Cardiac fibroblast (primary cell): ENCODE measurements around the gene SLC30A3.
A peak's percentile ranks its signal among the peaks of the same experiment; 100 is the strongest.

Experiments
- DNase-seq, 2 donors: peaks; one replicate each; pipeline versions ENCODE4 v3.0.0 to v3.0.0-alpha.2; 2010; ENCODE audit warnings: low read depth in 2 of 2
- H3K4me3 ChIP-seq, 2 donors: replicated peaks in 1 of 2; 1 replicate in 1 of 2; 2 replicates in 1 of 2; pipeline ENCODE4 v1.5.1; 2011; ENCODE audit warnings: low read depth in 2 of 2, low read length in 2 of 2, mild to moderate bottlenecking in 2 of 2, moderate library complexity in 1 of 2
- TF ChIP-seq, protein P1 (sequence below): IDR thresholded peaks from one replicate; pipeline ENCODE4 v1.5.1; 2011; ENCODE audit warnings: low read depth, mild to moderate bottlenecking, low read length, inconsistent platforms

The SLC30A3 gene

DNA sequence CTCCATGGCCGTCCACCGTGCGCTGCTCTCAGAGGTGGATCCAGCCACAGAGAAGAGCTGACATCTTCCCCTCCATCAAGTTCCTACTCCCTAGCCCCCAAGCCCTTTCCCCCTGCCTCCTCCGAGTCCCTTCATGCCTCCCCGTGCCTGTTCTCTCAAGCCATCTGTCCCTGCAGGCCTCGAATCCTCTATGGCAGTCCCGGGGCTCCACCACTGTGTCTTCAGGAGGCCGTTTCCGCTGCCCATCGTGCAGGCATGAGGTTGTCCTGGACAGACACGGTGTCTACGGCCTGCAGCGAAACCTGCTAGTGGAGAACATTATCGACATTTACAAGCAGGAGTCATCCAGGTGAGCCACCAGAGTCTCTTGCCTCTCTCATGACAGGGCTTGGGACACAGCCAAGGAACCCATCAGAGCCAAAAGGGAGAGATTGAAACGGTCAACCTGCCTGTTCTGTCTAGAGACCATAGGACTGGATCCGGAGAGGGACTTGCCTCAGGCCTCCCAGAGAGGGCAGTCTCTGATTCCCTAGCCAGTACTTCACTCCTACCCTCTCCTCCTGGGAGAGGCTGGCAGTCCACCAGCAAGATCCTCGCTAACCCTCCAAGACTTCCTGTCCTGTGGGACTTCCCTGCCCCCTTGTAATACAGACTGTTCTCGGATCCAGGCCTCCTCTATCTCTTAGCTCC lies 35.7 kb upstream of the SLC30A3 start:
- no peak overlapping the region for H3K4me3 ChIP-seq
- peak in 1 of 2 donors; percentile 51 for DNase-seq
- TF ChIP-seq, protein P1, sequence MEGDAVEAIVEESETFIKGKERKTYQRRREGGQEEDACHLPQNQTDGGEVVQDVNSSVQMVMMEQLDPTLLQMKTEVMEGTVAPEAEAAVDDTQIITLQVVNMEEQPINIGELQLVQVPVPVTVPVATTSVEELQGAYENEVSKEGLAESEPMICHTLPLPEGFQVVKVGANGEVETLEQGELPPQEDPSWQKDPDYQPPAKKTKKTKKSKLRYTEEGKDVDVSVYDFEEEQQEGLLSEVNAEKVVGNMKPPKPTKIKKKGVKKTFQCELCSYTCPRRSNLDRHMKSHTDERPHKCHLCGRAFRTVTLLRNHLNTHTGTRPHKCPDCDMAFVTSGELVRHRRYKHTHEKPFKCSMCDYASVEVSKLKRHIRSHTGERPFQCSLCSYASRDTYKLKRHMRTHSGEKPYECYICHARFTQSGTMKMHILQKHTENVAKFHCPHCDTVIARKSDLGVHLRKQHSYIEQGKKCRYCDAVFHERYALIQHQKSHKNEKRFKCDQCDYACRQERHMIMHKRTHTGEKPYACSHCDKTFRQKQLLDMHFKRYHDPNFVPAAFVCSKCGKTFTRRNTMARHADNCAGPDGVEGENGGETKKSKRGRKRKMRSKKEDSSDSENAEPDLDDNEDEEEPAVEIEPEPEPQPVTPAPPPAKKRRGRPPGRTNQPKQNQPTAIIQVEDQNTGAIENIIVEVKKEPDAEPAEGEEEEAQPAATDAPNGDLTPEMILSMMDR: no peak

DNA sequence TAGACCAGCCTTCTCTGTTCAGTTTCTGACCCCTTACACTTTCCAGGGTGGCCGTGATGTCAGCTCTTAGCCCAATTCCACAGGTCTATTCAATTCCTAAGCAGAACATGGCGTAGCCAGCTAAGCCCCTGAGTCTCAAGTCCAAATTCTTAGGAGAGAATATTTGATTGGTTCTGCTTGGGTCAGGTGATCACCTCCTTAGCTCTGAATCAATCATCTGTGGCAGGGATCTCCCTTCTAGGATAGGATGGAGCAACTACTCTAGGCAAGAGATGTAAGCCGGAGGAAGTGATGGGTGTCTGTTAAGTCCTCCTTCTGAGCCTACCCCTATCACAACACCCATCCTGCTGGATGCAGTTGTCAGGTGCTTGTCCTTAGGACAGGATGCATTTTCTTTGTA lies 34.3 kb upstream of the SLC30A3 start:
- no peak for DNase-seq
- TF ChIP-seq, protein P1: no peak
- no peak overlapping the region for H3K4me3 ChIP-seq

DNA sequence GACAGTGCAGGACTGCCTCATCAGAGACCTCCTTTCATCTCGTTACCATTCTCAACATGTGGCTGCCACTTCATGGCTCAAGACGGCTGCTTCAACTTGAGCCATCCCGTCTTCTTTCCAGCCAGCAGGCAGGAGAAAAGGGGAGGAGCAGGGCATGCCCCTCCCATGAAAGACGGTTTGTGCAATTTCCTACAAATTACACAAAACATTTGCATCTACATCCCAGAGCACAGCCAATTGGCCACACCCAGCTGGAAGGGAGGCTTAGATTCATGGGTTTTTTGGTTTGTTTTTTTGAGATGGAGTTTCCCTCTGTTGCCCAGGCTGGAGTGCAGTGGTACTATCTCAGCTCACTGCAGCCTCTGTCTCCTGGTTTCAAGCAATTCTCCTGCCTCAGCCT lies 33.6 kb upstream of the SLC30A3 start:
- peak in 1 of 2 donors; percentile 23 for DNase-seq
- no peak overlapping the region for H3K4me3 ChIP-seq
- TF ChIP-seq, protein P1: no peak

DNA sequence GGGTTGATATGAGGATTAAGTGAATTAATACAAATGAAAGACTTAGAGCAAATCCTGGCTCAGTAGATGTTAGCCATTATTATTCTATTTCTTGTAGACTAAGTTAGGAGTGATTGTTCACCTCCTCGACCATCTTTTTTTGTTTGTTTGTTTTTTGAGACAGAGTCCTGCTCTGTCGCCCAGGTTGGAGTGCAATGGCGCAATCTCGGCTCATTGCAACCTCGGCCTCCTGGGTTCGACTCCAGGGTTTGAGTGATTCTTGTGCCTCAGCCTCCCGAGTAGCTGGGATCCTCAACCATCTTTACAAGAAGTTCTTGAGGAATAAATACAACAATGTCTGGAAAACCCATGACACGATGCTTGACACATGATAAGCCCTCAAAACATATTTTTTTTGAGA lies 32.1 kb upstream of the SLC30A3 start:
- TF ChIP-seq, protein P1: no peak
- no peak overlapping the region for H3K4me3 ChIP-seq
- no peak for DNase-seq

DNA sequence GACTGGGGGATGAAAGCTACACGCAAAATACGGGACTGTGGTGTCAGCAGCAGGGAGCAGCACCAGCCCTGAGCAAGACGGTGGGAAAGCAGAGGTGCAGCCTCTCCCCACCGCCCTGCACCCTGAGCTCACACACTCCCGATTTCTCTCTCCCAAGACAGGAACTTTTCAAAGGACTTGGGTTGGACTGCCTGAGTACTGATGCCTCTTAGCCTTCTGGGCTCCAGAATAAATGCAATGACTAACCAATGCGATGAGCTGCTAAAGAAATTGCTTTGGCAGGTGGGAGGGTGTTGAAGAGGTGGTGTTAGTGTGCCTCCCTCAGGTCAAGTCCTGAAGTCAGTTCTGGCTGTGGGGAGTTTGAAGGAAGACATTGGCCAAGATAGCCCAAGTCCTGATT lies 29.0 kb upstream of the SLC30A3 start:
- peak; percentile 25 to 29 for DNase-seq
- no peak overlapping the region for H3K4me3 ChIP-seq
- TF ChIP-seq, protein P1: no peak

DNA sequence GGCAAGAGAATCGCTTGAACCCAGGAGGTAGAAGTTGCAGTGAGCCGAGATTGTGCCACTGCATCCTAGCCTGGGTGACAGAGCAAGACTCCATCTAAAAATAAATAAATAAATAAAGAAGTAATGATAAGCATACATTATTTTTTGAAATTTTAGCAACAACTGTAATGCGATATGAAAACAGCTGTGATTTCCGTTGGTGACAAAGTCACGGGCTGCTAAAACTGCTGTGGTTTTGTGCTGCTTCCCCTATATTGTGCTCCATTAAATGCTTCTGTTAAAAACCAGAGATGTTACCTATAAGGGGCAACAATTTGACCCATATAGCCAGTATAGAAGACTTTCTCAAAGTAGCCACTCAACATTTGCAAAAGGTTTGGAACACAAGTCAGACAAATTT lies 27.7 kb upstream of the SLC30A3 start:
- TF ChIP-seq, protein P1: no peak
- DNase-seq: no peak
- H3K4me3 ChIP-seq: no peak overlapping the region

DNA sequence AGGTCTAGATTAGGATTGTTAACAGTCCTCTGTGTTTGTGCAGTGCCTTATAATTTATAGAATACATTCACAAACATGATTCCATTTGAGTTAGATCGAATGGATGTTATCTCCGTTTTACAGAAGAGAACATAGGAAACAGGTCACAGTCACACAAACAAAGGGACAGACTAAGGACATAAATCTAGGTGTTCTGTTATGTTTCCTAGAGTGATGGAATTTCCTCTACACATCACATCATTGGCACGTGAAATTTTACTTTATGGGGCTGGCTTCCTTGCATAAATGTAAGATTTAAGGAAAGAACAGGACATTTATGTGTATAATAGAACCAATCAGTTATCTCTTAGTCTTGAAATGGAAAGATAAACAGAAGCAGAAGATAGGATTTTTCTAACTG lies 25.8 kb upstream of the SLC30A3 start:
- TF ChIP-seq, protein P1: no peak
- H3K4me3 ChIP-seq: no peak overlapping the region
- DNase-seq: no peak
